ENCODE data around the gene NFATC4.

DNA sequence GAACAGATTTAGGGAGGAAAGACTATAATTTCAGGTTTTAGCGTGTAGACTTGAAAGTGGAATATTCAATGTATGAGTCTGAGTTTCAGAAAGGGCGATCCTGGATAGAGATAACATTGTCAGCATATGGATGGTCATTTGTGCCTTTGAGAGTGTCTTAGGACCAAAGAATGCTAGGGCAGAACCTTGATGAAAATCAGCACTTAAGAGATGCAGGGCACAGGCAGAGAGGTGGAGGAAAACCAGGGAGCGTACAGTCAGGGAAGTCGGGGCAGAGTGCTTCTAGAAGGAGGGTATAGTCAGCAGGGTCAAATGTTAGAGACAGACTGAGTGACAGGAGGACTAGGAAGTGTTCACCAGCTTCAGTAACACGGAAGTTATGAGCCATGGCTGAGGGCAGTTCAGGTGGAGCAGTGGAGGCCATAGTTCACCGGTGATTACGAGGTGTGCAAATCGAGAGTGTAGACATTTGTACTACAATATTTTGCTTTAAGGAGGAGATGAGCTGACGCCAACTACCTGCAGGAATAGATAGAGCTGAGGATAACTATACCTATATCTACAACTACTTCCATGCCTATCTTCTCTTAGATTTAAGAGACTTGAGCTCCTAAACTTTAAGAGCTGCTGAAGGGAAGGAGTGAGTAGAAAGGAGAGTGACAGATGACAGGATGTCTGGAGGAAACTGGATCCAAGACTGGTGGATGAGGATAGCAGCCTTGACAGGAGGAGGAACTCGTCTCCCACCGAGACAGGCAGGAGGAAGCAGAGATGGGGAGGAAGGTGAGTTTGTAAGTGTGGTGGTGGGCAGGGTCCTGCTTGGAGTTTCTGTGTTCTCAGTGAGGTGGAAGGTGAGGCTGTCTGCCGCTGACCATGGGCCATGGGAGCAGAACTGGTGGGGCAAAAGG is 55.0 kb downstream of the NFATC4 start:
- TF ChIP-seq, protein P1, sequence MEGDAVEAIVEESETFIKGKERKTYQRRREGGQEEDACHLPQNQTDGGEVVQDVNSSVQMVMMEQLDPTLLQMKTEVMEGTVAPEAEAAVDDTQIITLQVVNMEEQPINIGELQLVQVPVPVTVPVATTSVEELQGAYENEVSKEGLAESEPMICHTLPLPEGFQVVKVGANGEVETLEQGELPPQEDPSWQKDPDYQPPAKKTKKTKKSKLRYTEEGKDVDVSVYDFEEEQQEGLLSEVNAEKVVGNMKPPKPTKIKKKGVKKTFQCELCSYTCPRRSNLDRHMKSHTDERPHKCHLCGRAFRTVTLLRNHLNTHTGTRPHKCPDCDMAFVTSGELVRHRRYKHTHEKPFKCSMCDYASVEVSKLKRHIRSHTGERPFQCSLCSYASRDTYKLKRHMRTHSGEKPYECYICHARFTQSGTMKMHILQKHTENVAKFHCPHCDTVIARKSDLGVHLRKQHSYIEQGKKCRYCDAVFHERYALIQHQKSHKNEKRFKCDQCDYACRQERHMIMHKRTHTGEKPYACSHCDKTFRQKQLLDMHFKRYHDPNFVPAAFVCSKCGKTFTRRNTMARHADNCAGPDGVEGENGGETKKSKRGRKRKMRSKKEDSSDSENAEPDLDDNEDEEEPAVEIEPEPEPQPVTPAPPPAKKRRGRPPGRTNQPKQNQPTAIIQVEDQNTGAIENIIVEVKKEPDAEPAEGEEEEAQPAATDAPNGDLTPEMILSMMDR (conservative IDR thresholded peaks at IDR 0.05; ENCODE audit: low read depth, low read length), result no peak
- TF ChIP-seq EZH2 (IDR thresholded peaks at IDR 0.05; ENCODE audit: low read length, unreplicated experiment) (no peak), EZH2phosphoT487 (IDR thresholded peaks at IDR 0.05; ENCODE audit: borderline replicate concordance, low read length) (no peak)
